H1 (cell line): ENCODE measurements around the gene TBX15.

ENCODE experiments used
- CTCF ChIP-seq, 3 experiments: IDR thresholded peaks; 1 replicate in 2 of 3; 2 replicates in 1 of 3; pipeline versions ENCODE4 v1.5.1 to v1.6.1; 2011; ENCODE audit warnings: low read length in 3 of 3, mild to moderate bottlenecking in 3 of 3, inconsistent platforms in 2 of 3, low read depth in 1 of 3, moderate library complexity in 1 of 3; ENCODE audit not compliant: insufficient read depth in 1 of 3; ENCODE audit errors: control extremely low read depth in 1 of 3
- EP300 ChIP-seq, 2 experiments: IDR thresholded peaks; 1 replicate in 1 of 2; 2 replicates in 1 of 2; pipeline ENCODE4 v1.6.1; 2011 to 2012; ENCODE audit warnings: low read depth in 2 of 2, low read length in 2 of 2, mild to moderate bottlenecking in 2 of 2, borderline replicate concordance in 1 of 2, inconsistent platforms in 1 of 2, moderate library complexity in 1 of 2
- JUN ChIP-seq: IDR thresholded peaks from 2 replicates; pipeline ENCODE4 v1.6.1; 2011; ENCODE audit warnings: low read depth, mild to moderate bottlenecking, improper control_type of control experiment, low read length
- POLR2AphosphoS5 ChIP-seq: IDR thresholded peaks from 2 replicates; pipeline ENCODE4 v1.6.1; 2011; ENCODE audit warnings: low read depth, low read length
- SRF ChIP-seq: IDR thresholded peaks from 2 replicates; pipeline ENCODE4 v1.6.1; 2011; ENCODE audit warnings: mild to moderate bottlenecking, low read depth, low read length, moderate library complexity
- ZNF274 ChIP-seq: IDR thresholded peaks from 2 replicates; pipeline ENCODE4 v1.7.0; 2012; ENCODE audit warnings: low read length, borderline replicate concordance; ENCODE audit errors: extremely low read depth

- no peak for TF ChIP-seq CTCF (IDR thresholded peaks at IDR 0.05; ENCODE audit: control extremely low read depth in 1 of 3, insufficient read depth in 1 of 3, low read depth in 1 of 3, low read length in 3 of 3)
- TF ChIP-seq SRF = no peak
- TF ChIP-seq POLR2AphosphoS5 = no peak
- no peak for TF ChIP-seq JUN
- TF ChIP-seq EP300 (IDR thresholded peaks at IDR 0.05; ENCODE audit: borderline replicate concordance in 1 of 2, low read depth in 2 of 2, low read length in 2 of 2) = no peak
- TF ChIP-seq ZNF274 = no peak
Measured at GRCh38 chr1:118951270-118951936, 36.7 kb downstream of the TBX15 start.
